ENCODE results near the gene ANK3.

The ANK3 gene

GRCh38 chr10:59977486-59977885 lies 412.2 kb downstream of the ANK3 start:
- no peak for DNase-seq (ENCODE audit: low read depth in 2 of 2)

DNA sequence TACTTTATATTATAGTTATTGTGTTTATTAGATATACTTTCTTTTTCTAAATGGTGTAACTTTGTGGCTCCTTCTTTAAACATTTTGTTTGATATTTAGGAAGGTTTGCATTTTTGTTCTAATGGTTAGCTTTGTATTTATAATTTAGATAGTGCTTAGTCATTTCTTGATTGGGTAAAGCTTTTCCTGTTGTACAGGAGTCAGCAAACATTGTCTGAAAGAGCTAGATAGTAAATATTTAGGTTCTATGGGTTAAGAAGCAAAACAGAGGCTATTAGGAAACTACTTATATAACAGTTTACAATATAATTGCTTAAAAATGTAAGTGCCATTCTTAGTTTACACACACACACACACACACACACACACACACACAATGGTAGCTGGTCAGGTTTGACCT lies 412.8 kb downstream of the ANK3 start:
- DNase-seq (ENCODE audit: low read depth in 2 of 2), result no peak
